H9 (cell line): ENCODE measurements around the gene SDHC. TPM values are rescaled to one million over a fixed set of nuclear protein-coding genes. Genes with fewer than 3 reads are reported as not detected.

Experiments
- DNase-seq: peaks from one replicate; pipeline ENCODE4 v3.0.0-alpha.2; 2017
- H2AFZ ChIP-seq: one replicate; pipeline ENCODE4 v1.6.1; 2013; ENCODE audit warnings: mild to moderate bottlenecking, low read length, control low read depth, moderate library complexity
- H2AK5ac ChIP-seq: 2 replicates; pipeline ENCODE4 v1.6.1; 2013; ENCODE audit warnings: low read length, control low read depth, mixed read lengths; ENCODE audit not compliant: insufficient read length
- H2BK120ac ChIP-seq: one replicate; pipeline ENCODE4 v1.6.1; 2013; ENCODE audit warnings: low read depth, mild to moderate bottlenecking, low read length, control low read depth, inconsistent platforms; ENCODE audit not compliant: poor library complexity, severe bottlenecking
- H2BK12ac ChIP-seq: 2 replicates; pipeline ENCODE4 v1.6.1; 2013; ENCODE audit warnings: low read length, control low read depth, mixed read lengths, low read depth; ENCODE audit not compliant: insufficient read length
- H2BK15ac ChIP-seq: 2 replicates; pipeline ENCODE4 v1.6.1; 2013; ENCODE audit warnings: low read depth, low read length, control low read depth
- H2BK20ac ChIP-seq: one replicate; pipeline ENCODE4 v1.6.1; 2013; ENCODE audit warnings: low read depth, mild to moderate bottlenecking, low read length, control low read depth, inconsistent platforms; ENCODE audit not compliant: poor library complexity, severe bottlenecking
- H2BK5ac ChIP-seq: 2 replicates; pipeline ENCODE4 v1.6.1; 2013; ENCODE audit warnings: low read length, control low read depth, mixed read lengths; ENCODE audit not compliant: insufficient read length
- H3K14ac ChIP-seq: 2 replicates; pipeline ENCODE4 v1.6.1; 2013; ENCODE audit warnings: low read length, control low read depth; ENCODE audit not compliant: insufficient read depth
- H3K18ac ChIP-seq: 2 replicates; pipeline ENCODE4 v1.6.1; 2013; ENCODE audit warnings: low read depth, mild to moderate bottlenecking, mixed read lengths, low read length, control low read depth; ENCODE audit not compliant: insufficient read length
- H3K23ac ChIP-seq: 2 replicates; pipeline ENCODE4 v1.6.1; 2013; ENCODE audit warnings: low read length, control low read depth, mixed read lengths, low read depth; ENCODE audit not compliant: insufficient read length
- H3K23me2 ChIP-seq: 2 replicates; pipeline ENCODE4 v1.6.1; 2013; ENCODE audit warnings: low read depth, mild to moderate bottlenecking, mixed read lengths, low read length, control low read depth; ENCODE audit not compliant: insufficient read length, poor library complexity, severe bottlenecking
- H3K27ac ChIP-seq: 2 replicates; pipeline ENCODE4 v1.5.1; 2013; ENCODE audit warnings: low read length, control low read depth, mixed read lengths, low read depth; ENCODE audit not compliant: insufficient read length
- H3K27me3 ChIP-seq: 2 replicates; pipeline ENCODE4 v1.6.1; 2013; ENCODE audit warnings: low read length, control low read depth, inconsistent platforms; ENCODE audit not compliant: insufficient read depth
- H3K4ac ChIP-seq: 2 replicates; pipeline ENCODE4 v1.6.1; 2013; ENCODE audit warnings: low read depth, mild to moderate bottlenecking, control low read depth, inconsistent platforms, low read length, moderate library complexity
- H3K4me1 ChIP-seq: 2 replicates; pipeline ENCODE4 v1.6.1; 2013; ENCODE audit warnings: low read length, control low read depth, inconsistent platforms; ENCODE audit not compliant: insufficient read depth
- H3K4me2 ChIP-seq: 2 replicates; pipeline ENCODE4 v1.6.1; 2013; ENCODE audit warnings: low read length, control low read depth, mixed read lengths; ENCODE audit not compliant: insufficient read length, insufficient read depth
- H3K56ac ChIP-seq: 2 replicates; pipeline ENCODE4 v1.6.1; 2013; ENCODE audit warnings: low read depth, mild to moderate bottlenecking, mixed read lengths, low read length, control low read depth; ENCODE audit not compliant: insufficient read length
- H3K79me1 ChIP-seq: 2 replicates; pipeline ENCODE4 v1.6.1; 2013; ENCODE audit warnings: low read depth, mild to moderate bottlenecking, moderate library complexity, low read length, control low read depth, inconsistent platforms; ENCODE audit not compliant: insufficient read depth, poor library complexity, severe bottlenecking
- H3K79me2 ChIP-seq: 2 replicates; pipeline ENCODE4 v1.6.1; 2013; ENCODE audit warnings: low read length, control low read depth, inconsistent platforms; ENCODE audit not compliant: insufficient read depth
- H3K9ac ChIP-seq: 2 replicates; pipeline ENCODE4 v1.6.1; 2013; ENCODE audit warnings: low read length, control low read depth, mixed read lengths; ENCODE audit not compliant: insufficient read length; ENCODE audit errors: extremely low read depth
- H3K9me3 ChIP-seq: one replicate; pipeline ENCODE4 v1.6.1; 2013; ENCODE audit warnings: low read depth, low read length, inconsistent platforms; ENCODE audit not compliant: control insufficient read depth
- H3T11ph ChIP-seq: one replicate; pipeline ENCODE4 v1.6.1; 2013; ENCODE audit warnings: mild to moderate bottlenecking, low read length, control low read depth, inconsistent platforms
- H4K20me1 ChIP-seq: one replicate; pipeline ENCODE4 v1.6.1; 2013; ENCODE audit not compliant: control insufficient read depth, insufficient read length, insufficient read depth
- H4K5ac ChIP-seq: 2 replicates; pipeline ENCODE4 v1.6.1; 2013; ENCODE audit warnings: low read depth, mild to moderate bottlenecking, mixed read lengths, low read length, control low read depth; ENCODE audit not compliant: insufficient read length
- H4K8ac ChIP-seq: replicated peaks from 2 replicates; pipeline ENCODE4 v1.6.1; 2013; ENCODE audit warnings: low read length, control low read depth, mixed read lengths, low read depth; ENCODE audit not compliant: insufficient read length
- H4K91ac ChIP-seq: 2 replicates; pipeline ENCODE4 v1.6.1; 2013; ENCODE audit warnings: low read depth, mild to moderate bottlenecking, moderate library complexity, mixed read lengths, low read length, control low read depth; ENCODE audit not compliant: insufficient read length
- H3K27ac Mint-ChIP-seq, 3 experiments: 2 replicates in 2 of 3; 3 replicates in 1 of 3; pipeline ENCODE4 v1.8.0; 2020 to 2021; ENCODE audit warnings: mixed read lengths in 3 of 3, mild to moderate bottlenecking in 1 of 3, moderate library complexity in 1 of 3
- H3K27me3 Mint-ChIP-seq: 2 replicates; pipeline ENCODE4 v1.8.0; 2021; ENCODE audit warnings: low read depth, mild to moderate bottlenecking, moderate library complexity, mixed read lengths
- H3K36me3 Mint-ChIP-seq, 3 experiments: 2 replicates in 2 of 3; 3 replicates in 1 of 3; pipeline ENCODE4 v1.8.0; 2020 to 2021; ENCODE audit warnings: low read depth in 3 of 3, mixed read lengths in 3 of 3; ENCODE audit not compliant: insufficient read depth in 1 of 3
- H3K4me1 Mint-ChIP-seq, 2 experiments: 2 replicates each; pipeline ENCODE4 v1.8.0; 2020; ENCODE audit warnings: mixed read lengths in 2 of 2
- H3K4me3 Mint-ChIP-seq, 2 experiments: 2 replicates in 1 of 2; 3 replicates in 1 of 2; pipeline ENCODE4 v1.8.0; 2020 to 2021; ENCODE audit warnings: mild to moderate bottlenecking in 2 of 2, mixed read lengths in 2 of 2, moderate library complexity in 1 of 2
- H3K9me3 Mint-ChIP-seq, 2 experiments: 2 replicates in 1 of 2; 3 replicates in 1 of 2; pipeline ENCODE4 v1.8.0; 2020; ENCODE audit warnings: mild to moderate bottlenecking in 2 of 2, mixed read lengths in 2 of 2, moderate library complexity in 1 of 2
- CTCF ChIP-seq: fragments of 200-600 bp; sonication (generic); conservative IDR thresholded peaks from 3 replicates; pipeline ENCODE4 v1.8.0; 2021; ENCODE audit warnings: antibody characterized with exemption, mild to moderate bottlenecking
- WGBS: extraction: QIAGEN DNeasy Blood & Tissue Kit; methylation state at CpG from one replicate; pipeline ENCODE4 v1.1.7; 2013; ENCODE audit warnings: missing lambda C conversion rate, low lambda C conversion rate, mixed read lengths; ENCODE audit not compliant: insufficient read length; ENCODE audit errors: extremely low coverage; 5-methylcytosine and 5-hydroxymethylcytosine counted together
- total RNA-seq: library from RNA; stranded (reverse); gene quantifications from 2 replicates; pipeline ENCODE4 v1.2.1, GENCODE V29; 2021

SDHC gene
- total RNA-seq, 1 experiment from 2014 or later = 198 TPM

GRCh38 chr1:161379071-161379470, 64.9 kb downstream of the SDHC start:
- H3K4me3 Mint-ChIP-seq = no peak overlapping the region
- peak; percentile 66 for DNase-seq
- H3T11ph ChIP-seq = no peak overlapping the region

More at GRCh38 chr1:161379071-161379470, 64.9 kb downstream of the SDHC start:
- Histone ChIP-seq H4K5ac (no peak overlapping the region), H3K9me3 (no peaks in the 10 kb centered on the region), H2AK5ac (no peak overlapping the region), H3K23ac (no peak overlapping the region), H3K79me2 (no peaks in the 10 kb centered on the region; the same call in 1 of the 2 replicates), H3K56ac (no peak overlapping the region), H3K4me2 (no peak overlapping the region), H3K79me1 (no peaks in the 10 kb centered on the region), H3K27me3 (no peaks in the 10 kb centered on the region), H3K23me2 (no peaks in the 10 kb centered on the region), H3K4me1 (no peaks in the 10 kb centered on the region), H3K27ac (no peak overlapping the region), H3K9ac (no peak overlapping the region), H4K20me1 (no peaks in the 10 kb centered on the region), H3K4ac (no peak overlapping the region), H2AFZ (no peak overlapping the region), H2BK5ac (no peak overlapping the region), H2BK15ac (no peak overlapping the region), H4K91ac (no peak overlapping the region), H2BK12ac (no peak overlapping the region), H3K14ac (no peak overlapping the region), H3K18ac (no peak overlapping the region), H2BK120ac (no peak overlapping the region), H2BK20ac (no peak overlapping the region), H4K8ac (no peak overlapping the region)
- Mint-ChIP-seq H3K36me3 (no peaks in the 10 kb centered on the region), H3K27ac (no peak overlapping the region; a peak in 1 of 7 replicates), H3K27me3 (no peaks in the 10 kb centered on the region), H3K9me3 (no peaks in the 10 kb centered on the region), H3K4me1 (peaks cover 3 to 7% of the 10 kb centered on the region in 2 experiments; a peak in 3 of 4 replicates)
- TF ChIP-seq CTCF = no peak
- WGBS = no CpG with 5 or more reads among the region's 18 CpGs
